ENCODE data around the gene SEMA6C.
"Not testable (repeated sequence)": the region's sequence is repeated elsewhere in the genome, so short reads cannot be mapped to it uniquely, and the experiment has no call there.

DNA sequence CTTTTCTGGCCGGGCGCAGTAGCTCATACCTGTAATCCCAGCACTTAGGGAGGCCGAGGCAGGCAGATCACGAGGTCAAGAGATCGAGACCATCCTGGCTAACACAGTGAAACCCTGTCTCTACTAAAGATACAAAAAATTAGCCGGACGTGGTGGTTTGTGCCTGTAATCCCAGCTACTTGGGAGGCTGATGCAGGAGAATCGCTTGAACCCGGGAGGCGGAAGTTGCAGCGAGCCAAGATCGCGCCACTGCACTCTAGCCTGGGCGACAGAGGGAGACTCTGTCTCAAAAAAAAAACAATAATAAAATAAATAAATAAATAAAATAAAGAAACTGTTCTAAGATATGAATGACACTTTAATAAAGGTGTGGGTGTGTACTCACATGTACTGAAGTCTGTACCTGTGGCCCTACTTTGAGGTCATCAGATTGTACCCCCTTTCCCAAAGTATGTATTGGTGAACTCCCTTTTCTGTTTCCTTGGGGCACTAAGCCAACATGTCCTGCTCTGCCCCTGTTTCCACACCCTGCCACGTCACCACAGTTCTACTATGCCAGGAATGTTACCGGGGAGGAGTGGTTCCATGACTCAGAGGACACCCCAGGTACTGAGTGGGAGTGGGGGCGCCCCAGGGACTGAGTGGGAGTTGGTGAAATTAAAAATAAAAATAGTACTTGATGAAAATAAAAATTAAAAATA, 48.6 kb upstream of the SEMA6C start:
- not testable (repeated sequence) for TF ChIP-seq POLR2A (IDR thresholded peaks at IDR 0.05; ENCODE audit: insufficient read depth in 1 of 2, low read depth in 2 of 2, low read length in 2 of 2); KAT7 (CRISPR knock-in tag; IDR thresholded peaks at IDR 0.05; ENCODE audit: borderline replicate concordance); NCOA2 (CRISPR knock-in tag; IDR thresholded peaks at IDR 0.05); CHD2 (IDR thresholded peaks at IDR 0.05; ENCODE audit: low read depth, low read length); MYC (CRISPR knock-in tag; IDR thresholded peaks at IDR 0.05; ENCODE audit: borderline replicate concordance); JUND (CRISPR knock-in tag; IDR thresholded peaks at IDR 0.05)
- TF ChIP-seq, protein P1, sequence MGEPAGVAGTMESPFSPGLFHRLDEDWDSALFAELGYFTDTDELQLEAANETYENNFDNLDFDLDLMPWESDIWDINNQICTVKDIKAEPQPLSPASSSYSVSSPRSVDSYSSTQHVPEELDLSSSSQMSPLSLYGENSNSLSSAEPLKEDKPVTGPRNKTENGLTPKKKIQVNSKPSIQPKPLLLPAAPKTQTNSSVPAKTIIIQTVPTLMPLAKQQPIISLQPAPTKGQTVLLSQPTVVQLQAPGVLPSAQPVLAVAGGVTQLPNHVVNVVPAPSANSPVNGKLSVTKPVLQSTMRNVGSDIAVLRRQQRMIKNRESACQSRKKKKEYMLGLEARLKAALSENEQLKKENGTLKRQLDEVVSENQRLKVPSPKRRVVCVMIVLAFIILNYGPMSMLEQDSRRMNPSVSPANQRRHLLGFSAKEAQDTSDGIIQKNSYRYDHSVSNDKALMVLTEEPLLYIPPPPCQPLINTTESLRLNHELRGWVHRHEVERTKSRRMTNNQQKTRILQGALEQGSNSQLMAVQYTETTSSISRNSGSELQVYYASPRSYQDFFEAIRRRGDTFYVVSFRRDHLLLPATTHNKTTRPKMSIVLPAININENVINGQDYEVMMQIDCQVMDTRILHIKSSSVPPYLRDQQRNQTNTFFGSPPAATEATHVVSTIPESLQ (CRISPR knock-in tag; conservative IDR thresholded peaks at IDR 0.05), result not testable (repeated sequence)
